HepG2 (cell line): Measurements from ENCODE around the gene POFUT2. TPM values are rescaled to one million over a fixed set of nuclear protein-coding genes. Genes with fewer than 3 reads are reported as not detected.

Experiments
- ATAC-seq: fragments of 200-7000 bp; cut with Tn5 transposase; 3 replicates; pipeline ENCODE4 v1.9.1; 2020; ENCODE audit warnings: mild to moderate bottlenecking, moderate library complexity
- BruUV-seq: library from RNA; stranded (reverse); fragments of 400-500 nt; replicated peaks from 2 replicates; lab custom pipeline; 2021; lab: Mats Ljungman, UMichigan
- CTCF ChIA-PET: fragments of 300-600 bp; formaldehyde crosslinking; extraction: SDS; loops from one replicate; lab custom pipeline; 2021; ENCODE audit warnings: low total read pairs, inconsistent platforms, low intra/inter-chr PET ratio; lab: Yijun Ruan, JAX
- POLR2A ChIA-PET: fragments of 350-600 bp; sonication (Branson Sonifier 250); formaldehyde crosslinking; loops from one replicate; lab custom pipeline; 2020; ENCODE audit warnings: antibody characterized with exemption, inconsistent platforms; lab: Yijun Ruan, JAX
- DNase-seq: peaks from one replicate; pipeline ENCODE4 v3.0.0-alpha.2; 2015; ENCODE audit warnings: low spot score
- FAIRE-seq: peaks from 3 replicates; lab custom pipeline; 2011; peaks lifted over from hg19 to GRCh38; lab: Jason Lieb, UNC
- H2AFZ ChIP-seq: one replicate; pipeline ENCODE4 v1.6.1; 2011; ENCODE audit warnings: low read length, inconsistent platforms
- H3K27ac ChIP-seq: fragments of 300-600 bp; 3 replicates; pipeline ENCODE4 v1.8.0; 2011; ENCODE audit warnings: mixed run types, mild to moderate bottlenecking, mixed read lengths, low read length, inconsistent platforms; ENCODE audit not compliant: insufficient read depth; ENCODE audit errors: extremely low read length
- H3K27me3 ChIP-seq, 2 experiments: fragments of 200-600 bp in 1 of 2; 2 replicates in 1 of 2; 3 replicates in 1 of 2; pipeline versions ENCODE4 v1.6.0 to v1.8.0; 2011; ENCODE audit warnings: low read length in 2 of 2, mild to moderate bottlenecking in 2 of 2, moderate library complexity in 2 of 2, inconsistent platforms in 1 of 2; ENCODE audit not compliant: insufficient read depth in 2 of 2, control insufficient read depth in 1 of 2
- H3K36me3 ChIP-seq, 2 experiments: fragments of 200-600 bp in 1 of 2; replicated peaks in 1 of 2; 2 replicates in 1 of 2; 3 replicates in 1 of 2; pipeline versions ENCODE4 v1.5.1 to v1.8.0; 2011; ENCODE audit warnings: low read length in 2 of 2, inconsistent platforms in 1 of 2; ENCODE audit not compliant: insufficient read depth in 2 of 2, control insufficient read depth in 1 of 2
- H3K4me1 ChIP-seq: 2 replicates; pipeline ENCODE4 v1.5.1; 2012; ENCODE audit warnings: low read length, inconsistent platforms; ENCODE audit not compliant: insufficient read depth
- H3K4me2 ChIP-seq: 2 replicates; pipeline ENCODE4 v1.6.0; 2011; ENCODE audit warnings: low read depth, low read length, inconsistent platforms
- H3K4me3 ChIP-seq, 3 experiments: fragments of 200-600 bp in 1 of 3; sonication (generic), shearing (Covaris generic) in 1 of 3; replicated peaks in 1 of 3; 2 replicates each; pipeline ENCODE4 v1.5.1; 2011 to 2016; ENCODE audit warnings: low read length in 3 of 3, inconsistent platforms in 2 of 3, low read depth in 2 of 3, mild to moderate bottlenecking in 2 of 3, control low read depth in 1 of 3, mixed read lengths in 1 of 3; ENCODE audit not compliant: insufficient read depth in 1 of 3
- H3K79me2 ChIP-seq: one replicate; pipeline ENCODE4 v1.6.1; 2011; ENCODE audit warnings: low read length, inconsistent platforms; ENCODE audit not compliant: insufficient read depth
- H3K9ac ChIP-seq: 2 replicates; pipeline ENCODE4 v1.6.0; 2011; ENCODE audit warnings: mild to moderate bottlenecking, low read depth, low read length, inconsistent platforms; ENCODE audit not compliant: insufficient read depth
- H3K9me3 ChIP-seq: 2 replicates; pipeline ENCODE4 v1.5.1; 2012; ENCODE audit warnings: mild to moderate bottlenecking, low read length
- H4K20me1 ChIP-seq: 2 replicates; pipeline ENCODE4 v1.6.0; 2011; ENCODE audit warnings: inconsistent platforms, mild to moderate bottlenecking, low read length, moderate library complexity; ENCODE audit not compliant: insufficient read depth
- KDM3A ChIP-seq: IDR thresholded peaks from 2 replicates; pipeline ENCODE4 v1.6.1; 2018; ENCODE audit warnings: low read depth, missing compliant biosample characterization
- LCORL ChIP-seq, 2 experiments: fragments of 450-650 bp in 1 of 2; sonication (generic) in 1 of 2; formaldehyde crosslinking in 1 of 2; IDR thresholded peaks; 2 replicates each; pipeline versions ENCODE4 v1.5.0 to v1.6.1; 2017 to 2020; ENCODE audit warnings: antibody characterized with exemption in 1 of 2, missing genetic modification reagents in 1 of 2
- SNAI1 ChIP-seq: sonication (generic); formaldehyde crosslinking; IDR thresholded peaks from 2 replicates; pipeline ENCODE4 v1.5.0; 2020; ENCODE audit warnings: mild to moderate bottlenecking, missing genetic modification reagents, borderline replicate concordance
- ZNF460 ChIP-seq: sonication (generic); formaldehyde crosslinking; IDR thresholded peaks from 2 replicates; pipeline ENCODE4 v1.5.1; 2020; ENCODE audit warnings: missing genetic modification reagents, mild to moderate bottlenecking, borderline replicate concordance
- ZNF484 ChIP-seq: sonication (generic); formaldehyde crosslinking; IDR thresholded peaks from 2 replicates; pipeline ENCODE4 v1.5.1; 2020; ENCODE audit warnings: mild to moderate bottlenecking, low read depth, missing genetic modification reagents, borderline replicate concordance
- ZNF768 ChIP-seq: sonication (generic); formaldehyde crosslinking; IDR thresholded peaks from 2 replicates; pipeline ENCODE4 v1.4.0; 2020; ENCODE audit warnings: missing genetic modification reagents
- WGBS: methylation state at CpG from one replicate; pipeline ENCODE4 v1.1.6; 2017; ENCODE audit warnings: low lambda C conversion rate; 5-methylcytosine and 5-hydroxymethylcytosine counted together
- in situ Hi-C: cut with HindIII; loops from 2 replicates; pipeline ENCODE4 v1.10.0; 2017; ENCODE audit warnings: low pct_unique_long_range_greater_than_20kb; ENCODE audit not compliant: extremely low pct_ligation_motif_present
- intact Hi-C: fragments of 100-400 bp; cut with micrococcal nuclease; formaldehyde crosslinking; loops from one replicate; pipeline ENCODE4 v1.10.0; 2022; ENCODE audit not compliant: unreplicated experiment
- polyA plus RNA-seq, 8 experiments: library from polyadenylated mRNA; depleted of rRNA in 3 of 8; stranded (reverse) in 7 of 8; unstranded in 1 of 8; fragments of >200 nt; fragmentation: Illumina TruSeq in 4 of 8; extraction: Trizol in 4 of 8; gene quantifications; 2 replicates each; pipeline versions ENCODE4 v1.2.1 to v1.2.3, GENCODE V29; 2011 to 2016; ENCODE audit warnings: low read depth in 4 of 8, missing spikeins in 1 of 8, mixed read lengths in 1 of 8; ENCODE audit not compliant: insufficient read depth in 1 of 8
- total RNA-seq, 5 experiments: library from RNA; depleted of rRNA; stranded (reverse); fragments of >200 nt; fragmentation: Illumina TruSeq; extraction: Trizol; gene quantifications; 2 replicates each; pipeline ENCODE4 v1.2.3, GENCODE V29; 2016; ENCODE audit warnings: low read depth in 1 of 5
- TF ChIP-seq, protein P1 (sequence below): sonication (generic); formaldehyde crosslinking; IDR thresholded peaks from 2 replicates; pipeline ENCODE4 v1.9.0; 2022; ENCODE audit warnings: missing genetic modification reagents, mild to moderate bottlenecking, borderline replicate concordance

The POFUT2 gene
- total and polyA plus RNA-seq, 2 of the 13 experiments (the other 11 are each of a cell fraction or from before 2014, with no cell fraction given): 22.8 to 24.0 TPM

DNA sequence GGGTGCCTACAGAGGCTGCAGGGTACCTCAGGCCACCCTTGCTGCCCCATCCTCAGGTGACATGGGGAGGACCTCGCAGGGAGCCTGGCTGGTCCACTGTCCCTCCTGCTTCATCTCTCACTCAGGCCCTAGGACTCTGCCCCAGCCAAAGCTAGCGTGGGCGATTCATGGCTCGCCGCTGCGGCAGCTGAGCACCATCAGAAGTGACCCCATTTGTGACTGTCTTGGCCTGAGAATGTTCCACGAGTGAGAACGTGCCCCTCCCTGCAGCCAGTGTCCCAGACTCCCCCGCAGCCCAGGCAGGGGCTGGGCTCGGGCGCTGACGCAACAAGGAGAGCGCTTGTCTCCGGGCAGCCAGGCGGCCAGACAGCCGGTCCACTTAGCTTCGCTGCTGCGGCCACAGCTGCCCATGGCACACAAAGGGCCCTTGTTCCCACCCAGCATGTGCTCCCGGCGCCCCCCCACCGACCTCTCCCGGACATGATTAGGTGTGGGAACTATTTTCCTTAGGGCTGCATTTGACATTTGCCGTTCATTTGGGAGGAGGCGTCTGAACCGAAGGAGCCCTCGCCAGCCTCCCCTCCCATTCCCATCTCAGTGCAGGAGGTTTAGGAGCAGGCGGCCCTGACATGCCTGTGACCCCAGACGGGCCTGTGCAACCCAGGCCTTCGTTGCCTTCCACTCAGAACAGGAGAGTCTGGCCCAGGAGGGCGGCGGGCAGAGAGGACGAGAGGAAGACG is 19.3 kb upstream of the POFUT2 start (continued):
- TF ChIP-seq SNAI1 (CRISPR knock-in tag): no peak; the same call in 1 of the 2 replicates

- Histone ChIP-seq H3K9ac (peak overlapping the region; percentile 27), H3K36me3 (no peaks in the 10 kb centered on the region), H3K27me3 (no peaks in the 10 kb centered on the region), H3K4me1 (peaks cover 39% of the 10 kb centered on the region), H3K4me2 (peak overlapping the region; percentile 98), H4K20me1 (no peaks in the 10 kb centered on the region), H3K27ac (peak overlapping the region; percentile 91), H3K4me3 (peak overlapping the region in 1 of 3 experiments; percentile 78; a peak in 1 of 6 replicates), H2AFZ (no peak overlapping the region), H3K79me2 (no peaks in the 10 kb centered on the region)
- in situ Hi-C loops (no loop called here), intact Hi-C loops (loop anchor here (5.0 kb wide), 1 partner anchor 141 kb away; no protein-coding TSS in a partner anchor)
- WGBS: 87% methylated on average over 18 of the region's 18 CpGs
- DNase-seq: no peak
- CTCF ChIA-PET: interaction anchor here (1.4 kb wide), 1 partner anchor 14 kb away, joined by 3 read pairs; no protein-coding TSS in a partner anchor
- TF ChIP-seq ZNF768 (CRISPR knock-in tag): 0 out of 2 replicates have a peak, but pooled peaks have one; percentile 1
- TF ChIP-seq LCORL (IDR thresholded peaks at IDR 0.05): no peak
- no peak for TF ChIP-seq LCORL (CRISPR knock-in tag; IDR thresholded peaks at IDR 0.05)
- TF ChIP-seq ZNF460 (CRISPR knock-in tag): no peak
- no peak for TF ChIP-seq KDM3A (CRISPR knock-in tag)
- TF ChIP-seq, protein P1, sequence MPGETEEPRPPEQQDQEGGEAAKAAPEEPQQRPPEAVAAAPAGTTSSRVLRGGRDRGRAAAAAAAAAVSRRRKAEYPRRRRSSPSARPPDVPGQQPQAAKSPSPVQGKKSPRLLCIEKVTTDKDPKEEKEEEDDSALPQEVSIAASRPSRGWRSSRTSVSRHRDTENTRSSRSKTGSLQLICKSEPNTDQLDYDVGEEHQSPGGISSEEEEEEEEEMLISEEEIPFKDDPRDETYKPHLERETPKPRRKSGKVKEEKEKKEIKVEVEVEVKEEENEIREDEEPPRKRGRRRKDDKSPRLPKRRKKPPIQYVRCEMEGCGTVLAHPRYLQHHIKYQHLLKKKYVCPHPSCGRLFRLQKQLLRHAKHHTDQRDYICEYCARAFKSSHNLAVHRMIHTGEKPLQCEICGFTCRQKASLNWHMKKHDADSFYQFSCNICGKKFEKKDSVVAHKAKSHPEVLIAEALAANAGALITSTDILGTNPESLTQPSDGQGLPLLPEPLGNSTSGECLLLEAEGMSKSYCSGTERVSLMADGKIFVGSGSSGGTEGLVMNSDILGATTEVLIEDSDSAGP (CRISPR knock-in tag): no peak
- TF ChIP-seq ZNF484 (CRISPR knock-in tag): 0 out of 2 replicates have a peak, but pooled peaks have one; percentile 14
- TF ChIP-seq, all 625 proteins: peak for 2
- FAIRE-seq: no peak
- no peaks in the 10 kb centered on the region for H3K9me3 ChIP-seq
- no peak; the same call in 2 of the 3 replicates for ATAC-seq
- POLR2A ChIA-PET: interaction anchor here (0.7 to 2.1 kb wide), 11 partner anchors 11 to 165 kb away, joined by 3 to 7 read pairs (median 4); partner anchors contain the start of gene POFUT2
- BruUV-seq: no TSS peak
Observed at GRCh38 chr21:45306453-45306831, 18.7 kb upstream of the POFUT2 start.
